HEK293 (cell line): ENCODE measurements around the gene WWOX.

ENCODE experiments used
- CTCF ChIA-PET: fragments of 350-600 bp; formaldehyde crosslinking; extraction: SDS; loops from one replicate; lab custom pipeline; 2021; ENCODE audit warnings: antibody characterized with exemption; lab: Yijun Ruan, JAX
- POLR2A ChIA-PET: fragments of 300-600 bp; formaldehyde crosslinking; extraction: SDS; loops from one replicate; lab custom pipeline; 2020; ENCODE audit warnings: antibody characterized with exemption, inconsistent platforms; lab: Yijun Ruan, JAX
- H3K27ac ChIP-seq: fragments of 200-500 bp; sonication (Bioruptor generic); 2 replicates; pipeline ENCODE4 v1.5.1; 2014; ENCODE audit warnings: low read depth, low read length, control low read depth, inconsistent platforms; ENCODE audit errors: extremely low read depth
- H3K36me3 ChIP-seq, 2 experiments: fragments of 200-500 bp in 1 of 2; sonication (Bioruptor generic) in 1 of 2; 1 replicate in 1 of 2; 2 replicates in 1 of 2; pipeline ENCODE4 v1.5.1; 2014 to 2017; ENCODE audit warnings: inconsistent platforms in 2 of 2, low read length in 2 of 2; ENCODE audit not compliant: control insufficient read depth in 2 of 2, insufficient read depth in 1 of 2
- H3K4me1 ChIP-seq: fragments of 200-500 bp; sonication (Bioruptor generic); 2 replicates; pipeline ENCODE4 v1.5.1; 2014; ENCODE audit warnings: mild to moderate bottlenecking, low read length, inconsistent platforms; ENCODE audit not compliant: control insufficient read depth, insufficient read depth
- H3K4me3 ChIP-seq: 2 replicates; pipeline ENCODE4 v1.5.1; 2011; ENCODE audit warnings: low read depth, mild to moderate bottlenecking, control low read depth, low read length, moderate library complexity
- H3K9me3 ChIP-seq: fragments of 200-500 bp; sonication (Bioruptor generic); 2 replicates; pipeline ENCODE4 v1.5.1; 2014; ENCODE audit warnings: low read depth, low read length, inconsistent platforms; ENCODE audit not compliant: control insufficient read depth, insufficient read depth
- KLF8 ChIP-seq: fragments of 450-650 bp; formaldehyde crosslinking; IDR thresholded peaks from 2 replicates; pipeline ENCODE4 v1.5.1; 2016; ENCODE audit warnings: missing biosample characterization, missing genetic modification characterization
- MYNN ChIP-seq: fragments of 450-650 bp; formaldehyde crosslinking; IDR thresholded peaks from 2 replicates; pipeline ENCODE4 v1.5.1; 2016; ENCODE audit warnings: missing biosample characterization, missing genetic modification characterization, borderline replicate concordance
- MZF1 ChIP-seq: fragments of 450-650 bp; formaldehyde crosslinking; IDR thresholded peaks from 2 replicates; pipeline ENCODE4 v1.5.1; 2017; ENCODE audit warnings: missing biosample characterization, missing genetic modification characterization, borderline replicate concordance
- WT1 ChIP-seq: fragments of 450-650 bp; formaldehyde crosslinking; IDR thresholded peaks from 2 replicates; pipeline ENCODE4 v1.5.1; 2016; ENCODE audit warnings: missing biosample characterization, missing genetic modification characterization
- ZBTB1 ChIP-seq: fragments of 450-650 bp; formaldehyde crosslinking; IDR thresholded peaks from 2 replicates; pipeline ENCODE4 v1.5.1; 2016; ENCODE audit warnings: missing biosample characterization, missing genetic modification characterization
- ZNF155 ChIP-seq: fragments of 450-650 bp; formaldehyde crosslinking; IDR thresholded peaks from 2 replicates; pipeline ENCODE4 v1.5.1; 2016; ENCODE audit warnings: missing biosample characterization, missing genetic modification characterization
- ZNF324 ChIP-seq: fragments of 450-650 bp; formaldehyde crosslinking; IDR thresholded peaks from 2 replicates; pipeline ENCODE4 v1.5.1; 2016; ENCODE audit warnings: missing biosample characterization, missing genetic modification characterization
- ZNF530 ChIP-seq: fragments of 450-650 bp; formaldehyde crosslinking; IDR thresholded peaks from 2 replicates; pipeline ENCODE4 v1.5.1; 2016; ENCODE audit warnings: low read depth, missing biosample characterization, missing genetic modification characterization
- ZNF561 ChIP-seq: fragments of 450-650 bp; IDR thresholded peaks from 2 replicates; pipeline ENCODE4 v1.5.1; 2018; ENCODE audit warnings: missing biosample characterization, missing genetic modification characterization, borderline replicate concordance
- ZNF571 ChIP-seq: fragments of 450-650 bp; formaldehyde crosslinking; IDR thresholded peaks from 2 replicates; pipeline ENCODE4 v1.5.0; 2017; ENCODE audit warnings: missing biosample characterization, missing genetic modification characterization
- ZNF580 ChIP-seq: fragments of 450-650 bp; formaldehyde crosslinking; IDR thresholded peaks from 2 replicates; pipeline ENCODE4 v1.5.1; 2016; ENCODE audit warnings: missing biosample characterization, missing genetic modification characterization
- ZNF600 ChIP-seq: fragments of 450-650 bp; formaldehyde crosslinking; IDR thresholded peaks from 2 replicates; pipeline ENCODE4 v1.5.1; 2016; ENCODE audit warnings: missing biosample characterization, missing genetic modification characterization
- ZNF623 ChIP-seq: fragments of 450-650 bp; formaldehyde crosslinking; IDR thresholded peaks from 2 replicates; pipeline ENCODE4 v1.5.1; 2016; ENCODE audit warnings: missing biosample characterization, missing genetic modification characterization
- ZNF76 ChIP-seq: fragments of 450-650 bp; formaldehyde crosslinking; IDR thresholded peaks from 2 replicates; pipeline ENCODE4; 2016; ENCODE audit warnings: low read depth, missing biosample characterization, missing genetic modification characterization, borderline replicate concordance
- ZSCAN16 ChIP-seq: fragments of 450-650 bp; formaldehyde crosslinking; IDR thresholded peaks from 2 replicates; pipeline ENCODE4 v1.5.1; 2016; ENCODE audit warnings: missing biosample characterization, missing genetic modification characterization
- ZXDB ChIP-seq: fragments of 450-650 bp; formaldehyde crosslinking; IDR thresholded peaks from 2 replicates; pipeline ENCODE4 v1.5.1; 2016; ENCODE audit warnings: missing biosample characterization, missing genetic modification characterization
- TF ChIP-seq, protein P1 (sequence below): fragments of 450-650 bp; formaldehyde crosslinking; IDR thresholded peaks from 2 replicates; pipeline ENCODE4 v1.5.1; 2017; ENCODE audit warnings: missing biosample characterization, missing genetic modification characterization
- TF ChIP-seq, protein P2 (sequence below): fragments of 450-650 bp; formaldehyde crosslinking; IDR thresholded peaks from 2 replicates; pipeline ENCODE4 v1.5.1; 2017; ENCODE audit warnings: missing biosample characterization, missing genetic modification characterization

Gene WWOX

GRCh38 chr16:78939597-78939996, 840.1 kb downstream of the WWOX start:
- ChIA-PET CTCF (no interaction called here), POLR2A (interaction anchor here (0.6 kb wide), 1 partner anchor 658 kb away, joined by 4 read pairs; no protein-coding TSS in a partner anchor)
- no peaks in the 10 kb centered on the region for H3K4me1 ChIP-seq
- no peaks in the 10 kb centered on the region for H3K36me3 ChIP-seq
- no peak overlapping the region for H3K4me3 ChIP-seq
- TF ChIP-seq ZNF530 (no peak), WT1 (tag by site-specific recombination) (no peak), ZNF571 (tag by site-specific recombination) (no peak), ZNF623 (tag by site-specific recombination) (no peak), ZSCAN16 (no peak), ZNF76 (tag by site-specific recombination) (no peak), ZNF155 (tag by site-specific recombination) (no peak), ZBTB1 (tag by site-specific recombination) (no peak), MYNN (no peak), ZNF580 (tag by site-specific recombination) (no peak), KLF8 (no peak), ZNF324 (tag by site-specific recombination) (no peak), MZF1 (tag by site-specific recombination) (no peak), ZNF600 (tag by site-specific recombination) (no peak)
- TF ChIP-seq, protein P1, sequence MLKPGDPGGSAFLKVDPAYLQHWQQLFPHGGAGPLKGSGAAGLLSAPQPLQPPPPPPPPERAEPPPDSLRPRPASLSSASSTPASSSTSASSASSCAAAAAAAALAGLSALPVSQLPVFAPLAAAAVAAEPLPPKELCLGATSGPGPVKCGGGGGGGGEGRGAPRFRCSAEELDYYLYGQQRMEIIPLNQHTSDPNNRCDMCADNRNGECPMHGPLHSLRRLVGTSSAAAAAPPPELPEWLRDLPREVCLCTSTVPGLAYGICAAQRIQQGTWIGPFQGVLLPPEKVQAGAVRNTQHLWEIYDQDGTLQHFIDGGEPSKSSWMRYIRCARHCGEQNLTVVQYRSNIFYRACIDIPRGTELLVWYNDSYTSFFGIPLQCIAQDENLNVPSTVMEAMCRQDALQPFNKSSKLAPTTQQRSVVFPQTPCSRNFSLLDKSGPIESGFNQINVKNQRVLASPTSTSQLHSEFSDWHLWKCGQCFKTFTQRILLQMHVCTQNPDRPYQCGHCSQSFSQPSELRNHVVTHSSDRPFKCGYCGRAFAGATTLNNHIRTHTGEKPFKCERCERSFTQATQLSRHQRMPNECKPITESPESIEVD = no peak
- TF ChIP-seq, protein P2, sequence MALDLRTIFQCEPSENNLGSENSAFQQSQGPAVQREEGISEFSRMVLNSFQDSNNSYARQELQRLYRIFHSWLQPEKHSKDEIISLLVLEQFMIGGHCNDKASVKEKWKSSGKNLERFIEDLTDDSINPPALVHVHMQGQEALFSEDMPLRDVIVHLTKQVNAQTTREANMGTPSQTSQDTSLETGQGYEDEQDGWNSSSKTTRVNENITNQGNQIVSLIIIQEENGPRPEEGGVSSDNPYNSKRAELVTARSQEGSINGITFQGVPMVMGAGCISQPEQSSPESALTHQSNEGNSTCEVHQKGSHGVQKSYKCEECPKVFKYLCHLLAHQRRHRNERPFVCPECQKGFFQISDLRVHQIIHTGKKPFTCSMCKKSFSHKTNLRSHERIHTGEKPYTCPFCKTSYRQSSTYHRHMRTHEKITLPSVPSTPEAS = no peak
- TF ChIP-seq, all 188 proteins: peak for 0
- Histone ChIP-seq H3K27ac (no peak overlapping the region), H3K9me3 (no peaks in the 10 kb centered on the region)

GRCh38 chr16:78942625-78943245, 843.3 kb downstream of the WWOX start:
- POLR2A ChIA-PET = no interaction called here

DNA sequence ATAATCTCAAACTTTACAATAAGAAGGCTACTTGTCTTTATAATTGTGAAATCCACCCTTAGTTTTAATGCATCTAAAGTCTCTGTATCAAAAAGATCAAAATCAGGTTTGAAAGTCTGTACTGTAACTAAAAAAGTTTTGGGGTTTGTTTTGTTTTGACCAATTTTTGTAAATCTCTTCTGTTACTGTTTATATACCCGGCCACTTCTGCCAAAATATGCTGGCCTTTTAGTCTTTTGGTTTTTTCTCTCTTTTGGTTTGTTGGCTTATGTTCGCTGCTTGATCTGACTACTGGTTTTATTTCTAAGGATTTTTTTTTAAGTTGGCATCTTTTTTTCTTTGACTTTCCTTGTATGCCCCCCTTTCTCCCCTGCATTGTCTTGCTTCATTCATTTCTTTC, 845.9 kb downstream of the WWOX start:
- no peaks in the 10 kb centered on the region for H3K36me3 ChIP-seq
- H3K4me3 ChIP-seq = no peak overlapping the region
- POLR2A ChIA-PET = no interaction called here
- CTCF ChIA-PET = no interaction called here
- no peak overlapping the region for H3K27ac ChIP-seq
- H3K9me3 ChIP-seq = no peaks in the 10 kb centered on the region
- no peaks in the 10 kb centered on the region for H3K4me1 ChIP-seq
- TF ChIP-seq ZNF155 (tag by site-specific recombination) = no peak

More at GRCh38 chr16:78942625-78943245, 843.3 kb downstream of the WWOX start:
- CTCF ChIA-PET = interaction anchor here (0.5 kb wide), 1 partner anchor 1258 kb away, joined by 4 read pairs; no protein-coding TSS in a partner anchor
- TF ChIP-seq ZNF561 (no peak), ZXDB (tag by site-specific recombination) (no peak)
- H3K4me1 ChIP-seq = no peaks in the 10 kb centered on the region
- no peaks in the 10 kb centered on the region for H3K9me3 ChIP-seq
- H3K27ac ChIP-seq = no peak overlapping the region
- no peak overlapping the region for H3K4me3 ChIP-seq
- no peaks in the 10 kb centered on the region for H3K36me3 ChIP-seq
